ENCODE data around the gene ARHGAP24.
"Not testable (repeated sequence)": the region's sequence is repeated elsewhere in the genome, so short reads cannot be mapped to it uniquely, and the experiment has no call there.

The ARHGAP24 gene

GRCh38 chr4:85869181-85869580 is 394.2 kb downstream of the ARHGAP24 start:
- no peak for DNase-seq

GRCh38 chr4:85870298-85871083 is 395.5 kb downstream of the ARHGAP24 start:
- DNase-seq = no peak

DNA sequence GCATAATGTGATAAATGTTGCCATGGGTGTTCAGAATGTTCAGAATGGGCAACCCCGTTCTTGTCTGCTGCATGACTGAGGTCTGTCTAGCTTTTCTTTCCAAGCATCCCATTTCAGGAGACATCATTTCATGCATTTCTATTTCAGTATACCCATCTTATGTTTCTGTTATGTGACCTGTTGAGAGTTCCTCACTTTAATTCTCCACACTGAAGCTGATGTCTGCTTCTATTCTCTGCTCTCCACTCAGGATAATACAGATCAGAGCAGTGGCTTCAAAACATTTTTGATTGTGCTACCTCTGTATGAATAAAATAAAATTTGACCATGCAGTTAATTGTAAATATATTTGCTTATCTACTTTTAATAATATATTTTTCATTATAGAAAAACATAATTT is 398.6 kb downstream of the ARHGAP24 start:
- DNase-seq = no peak

GRCh38 chr4:85879518-85879917 is 404.6 kb downstream of the ARHGAP24 start:
- no peak for DNase-seq

DNA sequence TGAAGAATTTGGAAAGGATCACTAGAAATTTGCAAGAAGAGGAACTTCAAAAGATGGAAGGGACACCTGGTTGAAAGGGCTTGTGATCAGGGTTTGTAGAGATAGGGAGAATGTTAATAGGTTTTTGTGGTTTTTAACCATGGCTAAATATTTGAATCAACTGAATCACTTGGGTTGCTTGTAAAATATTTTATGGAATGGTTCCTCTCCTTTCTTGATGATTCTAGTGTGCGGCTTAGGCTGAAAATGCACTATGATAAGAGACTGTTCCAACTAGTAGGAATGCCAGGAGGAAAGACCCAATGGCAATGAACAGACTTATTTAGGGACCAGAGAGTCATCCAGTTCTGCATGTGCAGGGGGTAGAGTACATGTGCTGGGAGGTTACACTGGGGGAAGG is 408.2 kb downstream of the ARHGAP24 start:
- no peak for DNase-seq

DNA sequence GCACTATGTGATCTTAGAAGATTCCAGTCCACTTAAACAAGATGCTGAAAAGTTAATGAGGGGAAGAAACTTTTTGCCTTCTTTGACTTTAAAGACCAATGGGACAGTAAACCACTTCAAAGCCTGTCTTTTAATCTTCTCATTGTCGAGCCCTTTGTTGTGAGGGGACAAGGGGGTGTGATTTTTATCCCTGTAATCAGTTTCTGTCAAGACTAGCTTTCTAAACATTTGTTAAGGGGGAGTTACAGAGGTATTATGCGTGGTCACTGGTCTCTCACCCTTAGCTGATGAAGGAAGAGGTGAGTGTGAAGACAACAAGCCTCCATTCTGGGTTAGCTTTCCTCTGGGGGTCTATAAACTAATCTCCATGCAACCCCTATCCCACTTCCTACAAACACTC is 409.3 kb downstream of the ARHGAP24 start:
- DNase-seq = no peak

- DNase-seq = no peak
These were observed 411.7 kb downstream of the ARHGAP24 start for GRCh38 chr4:85886665-85887064.

GRCh38 chr4:85889314-85889713 is 414.4 kb downstream of the ARHGAP24 start:
- no peak for DNase-seq

GRCh38 chr4:85895755-85896154 is 420.8 kb downstream of the ARHGAP24 start:
- no peak for DNase-seq

DNA sequence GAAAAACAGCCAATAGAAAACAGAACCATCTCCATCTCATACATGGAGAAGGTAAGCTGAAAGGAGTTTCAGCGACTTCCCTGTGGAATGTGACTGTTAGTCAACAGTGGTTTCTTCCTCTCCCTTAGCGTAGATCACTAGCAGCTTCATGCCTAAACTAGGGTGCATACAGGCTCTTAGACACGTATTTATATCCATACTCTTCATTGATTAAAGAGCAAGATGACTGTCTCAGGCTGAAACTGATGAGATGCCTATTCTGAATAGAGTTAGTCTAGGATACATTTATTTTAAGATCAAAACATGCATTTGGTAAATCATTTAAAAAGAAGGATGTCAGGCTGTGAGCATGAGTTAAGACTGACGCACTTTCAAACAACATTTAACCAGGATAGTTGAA is 423.3 kb downstream of the ARHGAP24 start:
- no peak for DNase-seq

GRCh38 chr4:85901500-85901899 is 426.6 kb downstream of the ARHGAP24 start:
- DNase-seq = no peak

DNA sequence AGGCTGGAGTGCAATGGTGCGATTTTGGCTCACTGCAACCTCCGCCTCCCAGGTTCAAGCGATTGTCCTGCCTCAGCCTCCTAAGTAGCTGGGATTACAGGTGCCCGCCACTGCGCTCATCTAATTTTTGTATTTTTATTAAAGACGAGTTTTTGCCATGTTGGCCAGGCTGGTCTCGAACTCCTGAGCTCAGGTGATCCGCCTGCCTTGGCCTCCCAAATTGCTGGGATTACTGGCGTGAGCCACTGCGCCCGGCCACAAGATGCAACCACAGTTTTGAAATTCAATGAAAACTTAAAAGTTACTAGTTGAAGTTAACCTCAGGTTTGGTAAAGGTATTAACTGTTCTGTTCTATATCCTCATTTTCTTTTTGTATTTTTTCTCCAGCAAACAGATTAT is 427.7 kb downstream of the ARHGAP24 start:
- not testable (repeated sequence) for DNase-seq

GRCh38 chr4:85905761-85906160 is 430.8 kb downstream of the ARHGAP24 start:
- no peak for DNase-seq

- no peak for DNase-seq
These were observed 432.1 kb downstream of the ARHGAP24 start for GRCh38 chr4:85907001-85907400.

DNA sequence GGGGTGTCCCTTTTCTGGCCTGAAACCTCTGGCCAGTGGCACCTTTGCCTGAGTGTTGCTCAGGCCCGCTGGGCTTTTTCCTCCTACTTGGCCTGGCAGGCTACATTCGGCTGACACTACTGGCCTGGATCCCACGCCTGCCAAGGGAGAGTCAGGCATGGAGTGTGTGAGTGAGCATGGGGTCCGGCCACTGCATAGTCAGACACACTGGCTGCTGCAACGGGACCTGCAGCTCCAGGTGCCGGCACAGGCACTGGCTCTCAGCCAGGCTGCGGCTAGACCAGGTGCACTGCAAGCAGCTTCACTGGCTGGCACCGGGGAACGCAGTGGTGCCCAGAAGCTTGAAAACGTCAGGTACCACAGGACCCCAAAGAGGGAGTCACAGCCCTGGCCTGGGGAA is 434.9 kb downstream of the ARHGAP24 start:
- DNase-seq = no peak

GRCh38 chr4:85910985-85911384 is 436.0 kb downstream of the ARHGAP24 start:
- no peak for DNase-seq

- no peak for DNase-seq
These were observed 439.2 kb downstream of the ARHGAP24 start for GRCh38 chr4:85913931-85914694.

GRCh38 chr4:85915570-85915969 is 440.6 kb downstream of the ARHGAP24 start:
- not testable (repeated sequence) for DNase-seq

- DNase-seq = no peak
These were observed 444.4 kb downstream of the ARHGAP24 start for GRCh38 chr4:85919200-85919887.

GRCh38 chr4:85925071-85925470 is 450.1 kb downstream of the ARHGAP24 start:
- DNase-seq = no peak

DNA sequence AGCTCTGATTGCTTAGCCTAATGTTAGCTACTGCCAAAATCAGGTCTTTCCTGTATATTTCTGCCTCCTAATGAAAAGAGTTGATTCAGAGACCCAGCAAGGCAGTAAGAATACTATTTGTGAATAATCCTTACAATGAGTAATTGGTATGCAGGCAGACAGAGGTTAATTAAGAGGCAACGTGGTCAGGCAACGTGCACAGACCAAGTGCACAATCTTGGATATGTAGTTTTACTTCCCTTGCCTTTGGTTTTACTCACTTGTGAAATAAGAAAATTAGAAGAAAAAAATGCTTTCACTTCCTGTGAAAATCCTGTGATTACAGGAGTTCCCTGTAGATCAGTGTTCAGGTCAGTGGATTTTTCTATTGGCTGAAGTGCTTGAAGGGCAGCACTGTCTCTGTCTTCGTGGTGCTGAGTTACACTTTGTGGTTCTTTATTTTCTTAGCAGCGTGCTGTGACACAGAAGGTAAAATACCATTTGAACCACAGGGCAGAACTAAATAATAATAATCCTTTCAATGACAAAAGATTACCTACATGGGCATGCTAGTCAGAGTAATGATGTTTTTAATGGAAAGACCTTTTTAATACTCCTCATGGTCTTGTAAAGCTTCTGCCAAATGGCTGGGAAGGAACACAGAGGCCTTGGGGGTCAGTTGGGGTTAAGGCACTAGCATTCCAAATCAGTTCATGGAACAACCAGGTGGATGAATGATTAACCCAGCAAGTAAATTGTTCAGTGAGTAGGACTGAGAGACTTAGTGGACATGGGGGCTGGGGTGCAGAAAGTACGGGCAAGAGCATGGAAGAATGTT is 454.0 kb downstream of the ARHGAP24 start:
- no peak for DNase-seq

GRCh38 chr4:85929961-85930665 is 455.2 kb downstream of the ARHGAP24 start:
- no peak for DNase-seq

All from T-helper 9 cell (primary cell).